ENCODE data around the gene NOS3.
"Not testable (repeated sequence)": the region's sequence is repeated elsewhere in the genome, so short reads cannot be mapped to it uniquely, and the experiment has no call there.

Gene NOS3

DNA sequence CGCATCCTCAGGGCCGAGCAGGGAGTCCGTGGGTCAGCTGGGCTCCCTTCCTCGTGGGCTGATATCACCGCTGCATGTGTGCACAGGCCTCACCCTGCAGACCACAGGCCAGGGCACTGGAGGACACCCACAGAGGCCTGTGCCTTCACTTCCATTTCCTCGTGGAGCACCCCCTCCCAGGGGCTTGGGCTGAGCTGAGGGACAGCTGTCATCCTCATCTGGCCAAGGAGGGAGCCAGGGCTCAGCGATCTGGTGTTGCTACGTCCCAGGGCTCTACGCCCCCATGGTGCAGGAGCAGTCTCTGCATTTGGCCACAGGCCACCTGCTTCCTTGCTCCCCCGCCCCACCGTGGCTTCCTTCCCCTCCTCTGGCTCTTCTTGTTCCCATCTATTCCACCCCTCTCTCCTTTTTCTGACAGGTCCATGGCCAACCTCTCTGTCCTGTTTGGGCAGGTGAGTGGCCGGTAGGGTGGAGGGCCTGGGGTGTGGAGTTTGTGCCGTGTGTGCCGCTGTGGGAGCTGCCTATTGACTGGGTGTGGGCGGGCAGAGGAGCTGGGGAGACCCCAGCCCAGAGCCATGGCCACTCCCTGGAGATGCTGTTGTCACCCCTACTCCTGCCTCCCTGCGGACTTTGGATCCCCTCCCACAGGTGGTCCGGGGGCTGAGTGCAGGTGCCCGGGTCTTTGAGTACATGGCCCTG, 49.2 kb downstream of the NOS3 start:
- DNase-seq, result peak in 2 of 3 donors; percentile 24 to 46

GRCh38 chr7:151040616-151041375, 50.0 kb downstream of the NOS3 start:
- no peak for DNase-seq

GRCh38 chr7:151043449-151043848, 52.6 kb downstream of the NOS3 start:
- not testable (repeated sequence) for DNase-seq

DNA sequence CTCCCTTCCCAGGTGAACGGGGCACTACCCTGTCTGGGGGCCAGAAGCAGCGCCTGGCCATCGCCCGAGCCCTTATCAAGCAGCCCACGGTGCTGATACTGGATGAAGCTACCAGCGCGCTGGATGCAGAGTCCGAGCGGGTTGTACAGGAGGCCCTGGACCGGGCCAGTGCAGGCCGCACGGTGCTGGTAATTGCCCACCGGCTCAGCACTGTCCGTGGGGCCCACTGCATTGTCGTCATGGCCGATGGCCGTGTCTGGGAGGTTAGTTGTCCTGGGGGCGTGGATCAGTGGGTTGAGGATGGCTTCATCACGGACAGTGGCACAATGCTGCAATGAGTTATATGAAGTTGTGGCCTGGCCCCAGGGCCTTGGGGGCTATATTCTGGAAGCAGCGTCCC, 53.1 kb downstream of the NOS3 start:
- DNase-seq, result no peak

- DNase-seq, result no peak
Measured at GRCh38 chr7:151045262-151045661, 54.4 kb downstream of the NOS3 start.

- DNase-seq, result no peak
Measured at GRCh38 chr7:151045967-151046366, 55.1 kb downstream of the NOS3 start.

- peak in 1 of 3 donors; percentile 10 for DNase-seq
Measured at GRCh38 chr7:151046603-151047573, 56.1 kb downstream of the NOS3 start.

DNA sequence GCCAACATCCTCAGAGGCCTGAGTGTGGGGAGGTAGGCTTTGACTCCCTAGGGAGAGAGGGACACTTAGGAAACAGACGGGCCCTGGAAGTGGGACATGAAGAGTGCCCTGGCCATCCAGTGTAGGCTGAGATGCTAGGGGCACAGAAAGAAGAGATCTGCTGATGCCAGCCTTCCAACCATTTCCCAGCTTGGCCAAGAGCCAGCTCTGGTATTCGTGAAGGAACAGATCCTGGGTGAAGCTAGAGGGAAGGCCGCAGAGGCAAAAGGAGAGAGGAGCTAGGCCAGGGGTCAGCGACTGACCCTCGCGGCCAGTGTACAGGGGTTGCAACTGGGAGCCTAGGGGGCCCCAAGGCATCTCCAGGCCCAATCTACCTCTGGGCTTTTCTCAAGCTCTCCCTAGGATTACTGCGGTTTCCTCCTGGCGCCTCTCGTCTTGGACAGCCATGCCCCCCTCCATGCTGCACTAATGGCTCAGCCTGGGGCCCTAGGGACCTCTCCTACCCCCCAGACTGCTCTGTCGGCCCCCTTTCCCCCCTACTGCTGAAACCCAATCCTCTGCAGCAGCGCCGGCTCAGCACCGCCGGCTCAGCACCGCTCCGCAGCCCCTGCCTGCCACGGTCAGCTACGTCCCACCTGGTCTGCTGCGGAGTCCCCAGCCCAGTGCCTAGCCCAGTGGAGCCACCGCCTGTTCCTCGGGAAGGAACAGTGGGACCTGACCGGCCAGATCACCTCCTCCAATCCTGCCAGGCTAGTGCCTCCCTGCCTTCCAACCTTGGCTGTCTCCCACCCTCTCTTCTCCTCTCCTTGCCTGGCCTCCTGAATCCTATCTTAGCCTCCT, 57.4 kb downstream of the NOS3 start, which contains the start of gene ASIC3:
Gene ASIC3, plus strand, starts transcription at position 556 of the 840 bp plus-strand sequence. CDS start 355 bp downstream, outside the sequence.
- no peak for DNase-seq

DNA sequence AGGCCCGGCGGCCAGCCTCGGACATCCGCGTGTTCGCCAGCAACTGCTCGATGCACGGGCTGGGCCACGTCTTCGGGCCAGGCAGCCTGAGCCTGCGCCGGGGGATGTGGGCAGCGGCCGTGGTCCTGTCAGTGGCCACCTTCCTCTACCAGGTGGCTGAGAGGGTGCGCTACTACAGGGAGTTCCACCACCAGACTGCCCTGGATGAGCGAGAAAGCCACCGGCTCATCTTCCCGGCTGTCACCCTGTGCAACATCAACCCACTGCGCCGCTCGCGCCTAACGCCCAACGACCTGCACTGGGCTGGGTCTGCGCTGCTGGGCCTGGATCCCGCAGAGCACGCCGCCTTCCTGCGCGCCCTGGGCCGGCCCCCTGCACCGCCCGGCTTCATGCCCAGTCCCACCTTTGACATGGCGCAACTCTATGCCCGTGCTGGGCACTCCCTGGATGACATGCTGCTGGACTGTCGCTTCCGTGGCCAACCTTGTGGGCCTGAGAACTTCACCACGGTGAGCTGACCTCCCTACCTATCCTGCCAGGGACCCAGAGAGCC, 58.2 kb downstream of the NOS3 start:
- DNase-seq, result no peak

- peak; percentile 56 to 82 (median 72) for DNase-seq
Measured at GRCh38 chr7:151051108-151051507, 60.3 kb downstream of the NOS3 start.

GRCh38 chr7:151053096-151053495, 62.3 kb downstream of the NOS3 start:
- DNase-seq, result peak; percentile 40 to 63 (median 48)

DNA sequence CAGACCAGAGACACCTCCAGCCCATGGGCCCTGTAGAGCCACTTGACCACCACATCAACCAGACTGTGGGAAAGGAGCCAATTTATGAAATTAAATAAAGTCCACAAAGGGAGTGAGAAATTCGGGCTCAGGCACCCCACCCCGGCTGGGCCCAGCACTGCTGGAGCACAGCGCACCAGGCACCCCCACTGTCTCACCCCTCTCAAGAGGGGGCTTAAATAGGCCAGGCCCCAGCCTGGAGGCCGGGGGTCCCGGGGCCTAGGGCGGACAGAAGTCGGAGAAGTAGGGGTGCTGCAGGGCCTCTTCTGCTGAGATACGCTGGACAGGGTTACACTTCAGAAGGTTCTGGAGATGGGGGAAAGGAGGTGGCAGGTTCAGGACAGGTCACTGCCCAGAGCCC, 62.9 kb downstream of the NOS3 start:
- no peak for DNase-seq

- DNase-seq, result no peak
Measured at GRCh38 chr7:151056283-151056665, 65.5 kb downstream of the NOS3 start.

GRCh38 chr7:151056666-151057505, 66.1 kb downstream of the NOS3 start:
- DNase-seq, result no peak

DNA sequence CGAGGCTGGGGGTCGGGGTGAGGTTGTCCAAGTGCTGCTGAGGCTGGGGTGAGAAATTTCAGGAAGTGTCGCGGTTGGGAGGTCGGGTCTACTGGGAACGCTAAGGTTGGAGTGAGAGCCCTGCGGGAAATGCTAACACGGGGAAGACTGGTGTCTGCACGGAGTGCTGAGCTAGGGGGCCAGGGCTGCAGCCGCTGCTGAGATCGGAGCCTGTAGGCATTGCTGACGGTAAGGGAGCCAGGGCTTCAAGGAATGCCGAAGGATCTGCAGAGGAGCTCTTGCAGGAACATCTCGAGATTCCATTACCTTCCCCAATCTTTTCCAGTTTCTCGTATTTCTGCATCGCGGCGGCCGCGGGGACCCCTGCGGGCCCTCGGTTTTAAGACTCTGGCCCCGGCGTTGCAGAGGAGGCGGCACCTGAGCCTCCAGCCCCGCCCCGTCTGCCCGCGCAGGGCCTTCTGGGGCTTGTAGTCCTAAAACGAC, 66.7 kb downstream of the NOS3 start, which contains the start of gene CDK5:
Gene CDK5, minus strand, starts transcription at position 392 of the 483 bp plus-strand sequence. Its CDS starts 49 bp downstream, at position 343.
- peak in 1 of 3 donors; percentile 24 for DNase-seq

GRCh38 chr7:151057989-151058780, 67.4 kb downstream of the NOS3 start:
- peak; percentile 99 for DNase-seq

- DNase-seq, result peak; percentile 24 to 31 (median 30)
Measured at GRCh38 chr7:151058781-151059366, 68.1 kb downstream of the NOS3 start.

- peak; percentile 64 to 90 (median 68) for DNase-seq
Measured at GRCh38 chr7:151059367-151060112, 68.7 kb downstream of the NOS3 start, which contains the start of gene SLC4A2. Gene SLC4A2, plus strand, starts transcription at chr7:151059589. Its CDS starts 2,399 bp downstream, at chr7:151061988.
